SHP77 treated with DMSO at 0.1 percent for 48 hours (cell line): Measurements from ENCODE around the gene TSHZ3.
A peak's percentile ranks its signal among the peaks of the same experiment; 100 is the strongest.

Source experiments
- DNase-seq: peaks from one replicate; lab custom pipeline; 2025; lab: John Stamatoyannopoulos, UW

The TSHZ3 gene

GRCh38 chr19:31349160-31349881, at the start of gene TSHZ3:
TSS of gene TSHZ3 (minus strand) at chr19:31349436. CDS start at chr19:31349219, 217 bp downstream.
- DNase-seq = no peak

- no peak for DNase-seq
These were observed 48.1 kb upstream of the TSHZ3 start for GRCh38 chr19:31397308-31397707.

GRCh38 chr19:31392464-31392863, 43.2 kb upstream of the TSHZ3 start:
- peak; percentile 29 for DNase-seq

GRCh38 chr19:31391518-31391917, 42.3 kb upstream of the TSHZ3 start:
- DNase-seq = no peak

GRCh38 chr19:31390711-31391110, 41.5 kb upstream of the TSHZ3 start:
- DNase-seq = no peak

GRCh38 chr19:31389874-31390273, 40.6 kb upstream of the TSHZ3 start:
- no peak for DNase-seq

GRCh38 chr19:31387717-31388301, 38.6 kb upstream of the TSHZ3 start:
- no peak for DNase-seq

GRCh38 chr19:31386806-31387205, 37.6 kb upstream of the TSHZ3 start:
- no peak for DNase-seq

- DNase-seq = no peak
These were observed 36.5 kb upstream of the TSHZ3 start for GRCh38 chr19:31385744-31386143.

GRCh38 chr19:31383553-31383952, 34.3 kb upstream of the TSHZ3 start:
- DNase-seq = peak; percentile 49

GRCh38 chr19:31380854-31381253, 31.6 kb upstream of the TSHZ3 start:
- no peak for DNase-seq

GRCh38 chr19:31378404-31378803, 29.2 kb upstream of the TSHZ3 start:
- DNase-seq = peak; percentile 72

GRCh38 chr19:31377736-31378135, 28.5 kb upstream of the TSHZ3 start:
- no peak for DNase-seq

GRCh38 chr19:31372246-31372781, 23.1 kb upstream of the TSHZ3 start:
- DNase-seq = no peak

GRCh38 chr19:31370216-31370615, 21.0 kb upstream of the TSHZ3 start:
- DNase-seq = no peak

GRCh38 chr19:31364963-31365362, 15.7 kb upstream of the TSHZ3 start:
- DNase-seq = no peak

- no peak for DNase-seq
These were observed 12.5 kb upstream of the TSHZ3 start for GRCh38 chr19:31361728-31362127.

GRCh38 chr19:31357315-31357673, 8.1 kb upstream of the TSHZ3 start:
- DNase-seq = no peak

- no peak for DNase-seq
These were observed 7.5 kb upstream of the TSHZ3 start for GRCh38 chr19:31356587-31357314.

- no peak for DNase-seq
These were observed 6.5 kb upstream of the TSHZ3 start for GRCh38 chr19:31355665-31356289.

- DNase-seq = no peak
These were observed 5.8 kb upstream of the TSHZ3 start for GRCh38 chr19:31354799-31355664.

GRCh38 chr19:31354316-31354715, 5.1 kb upstream of the TSHZ3 start:
- DNase-seq = no peak
